ENCODE data around the gene LRRC52.
"Not testable (repeated sequence)": the region's sequence is repeated elsewhere in the genome, so short reads cannot be mapped to it uniquely, and the experiment has no call there.

Gene LRRC52

GRCh38 chr1:165565751-165566490, 22.1 kb downstream of the LRRC52 start:
- Histone ChIP-seq H3K4me1 (ENCODE audit: insufficient read depth, low read length) (peaks cover 2% of the 10 kb centered on the region; the same call in 1 of the 2 replicates), H3K27ac (ENCODE audit: low read length) (no peak overlapping the region), H3K27me3 (ENCODE audit: insufficient read depth, low read length) (peaks cover 25% of the 10 kb centered on the region), H3K9ac (ENCODE audit: low read depth, low read length) (no peak overlapping the region), H3K4me3 (ENCODE audit: low read length) (no peak overlapping the region), H3K36me3 (ENCODE audit: insufficient read depth, low read depth, low read length) (no peaks in the 10 kb centered on the region), H3K9me3 (ENCODE audit: insufficient read depth, low read depth, low read length) (no peaks in the 10 kb centered on the region)

GRCh38 chr1:165570078-165570477, 26.3 kb downstream of the LRRC52 start:
- no peaks in the 10 kb centered on the region for H3K27me3 ChIP-seq (ENCODE audit: insufficient read depth, low read length)
- no peak overlapping the region for H3K9ac ChIP-seq (ENCODE audit: low read depth, low read length)
- H3K9me3 ChIP-seq (ENCODE audit: insufficient read depth, low read depth, low read length): no peaks in the 10 kb centered on the region
- H3K4me3 ChIP-seq (ENCODE audit: low read length): no peak overlapping the region
- no peaks in the 10 kb centered on the region for H3K4me1 ChIP-seq (ENCODE audit: insufficient read depth, low read length)
- H3K36me3 ChIP-seq (ENCODE audit: insufficient read depth, low read depth, low read length): no peaks in the 10 kb centered on the region
- no peak overlapping the region for H3K27ac ChIP-seq (ENCODE audit: low read length)

- Histone ChIP-seq H3K36me3 (ENCODE audit: insufficient read depth, low read depth, low read length) (no peaks in the 10 kb centered on the region), H3K4me3 (ENCODE audit: low read length) (no peak overlapping the region), H3K9me3 (ENCODE audit: insufficient read depth, low read depth, low read length) (no peaks in the 10 kb centered on the region), H3K27me3 (ENCODE audit: insufficient read depth, low read length) (no peaks in the 10 kb centered on the region), H3K27ac (ENCODE audit: low read length) (no peak overlapping the region), H3K9ac (ENCODE audit: low read depth, low read length) (no peak overlapping the region), H3K4me1 (ENCODE audit: insufficient read depth, low read length) (no peaks in the 10 kb centered on the region)
Observed at GRCh38 chr1:165573787-165574186, 30.0 kb downstream of the LRRC52 start.

GRCh38 chr1:165574295-165574694, 30.5 kb downstream of the LRRC52 start:
- no peaks in the 10 kb centered on the region for H3K9me3 ChIP-seq (ENCODE audit: insufficient read depth, low read depth, low read length)
- no peaks in the 10 kb centered on the region for H3K36me3 ChIP-seq (ENCODE audit: insufficient read depth, low read depth, low read length)
- no peak overlapping the region for H3K9ac ChIP-seq (ENCODE audit: low read depth, low read length)
- H3K27ac ChIP-seq (ENCODE audit: low read length): no peak overlapping the region
- no peaks in the 10 kb centered on the region for H3K27me3 ChIP-seq (ENCODE audit: insufficient read depth, low read length)
- H3K4me3 ChIP-seq (ENCODE audit: low read length): no peak overlapping the region
- no peaks in the 10 kb centered on the region for H3K4me1 ChIP-seq (ENCODE audit: insufficient read depth, low read length)

- no peak overlapping the region for H3K9ac ChIP-seq (ENCODE audit: low read depth, low read length)
- H3K9me3 ChIP-seq (ENCODE audit: insufficient read depth, low read depth, low read length): no peaks in the 10 kb centered on the region
- H3K27me3 ChIP-seq (ENCODE audit: insufficient read depth, low read length): no peaks in the 10 kb centered on the region
- no peaks in the 10 kb centered on the region for H3K36me3 ChIP-seq (ENCODE audit: insufficient read depth, low read depth, low read length)
- no peaks in the 10 kb centered on the region for H3K4me1 ChIP-seq (ENCODE audit: insufficient read depth, low read length)
- no peak overlapping the region for H3K27ac ChIP-seq (ENCODE audit: low read length)
- no peak overlapping the region for H3K4me3 ChIP-seq (ENCODE audit: low read length)
Observed at GRCh38 chr1:165575468-165576099, 31.8 kb downstream of the LRRC52 start.

GRCh38 chr1:165576536-165576935, 32.7 kb downstream of the LRRC52 start:
- Histone ChIP-seq H3K4me1 (ENCODE audit: insufficient read depth, low read length) (no peaks in the 10 kb centered on the region), H3K9me3 (ENCODE audit: insufficient read depth, low read depth, low read length) (no peaks in the 10 kb centered on the region), H3K36me3 (ENCODE audit: insufficient read depth, low read depth, low read length) (no peaks in the 10 kb centered on the region), H3K27me3 (ENCODE audit: insufficient read depth, low read length) (no peaks in the 10 kb centered on the region), H3K9ac (ENCODE audit: low read depth, low read length) (no peak overlapping the region), H3K4me3 (ENCODE audit: low read length) (no peak overlapping the region), H3K27ac (ENCODE audit: low read length) (no peak overlapping the region)

GRCh38 chr1:165577707-165578106, 33.9 kb downstream of the LRRC52 start:
- no peaks in the 10 kb centered on the region for H3K9me3 ChIP-seq (ENCODE audit: insufficient read depth, low read depth, low read length)
- no peak overlapping the region for H3K27ac ChIP-seq (ENCODE audit: low read length)
- no peak overlapping the region for H3K9ac ChIP-seq (ENCODE audit: low read depth, low read length)
- H3K27me3 ChIP-seq (ENCODE audit: insufficient read depth, low read length): no peaks in the 10 kb centered on the region
- no peaks in the 10 kb centered on the region for H3K4me1 ChIP-seq (ENCODE audit: insufficient read depth, low read length)
- no peaks in the 10 kb centered on the region for H3K36me3 ChIP-seq (ENCODE audit: insufficient read depth, low read depth, low read length)
- H3K4me3 ChIP-seq (ENCODE audit: low read length): no peak overlapping the region

- H3K4me3 ChIP-seq (ENCODE audit: low read length): no peak overlapping the region
- no peaks in the 10 kb centered on the region for H3K9me3 ChIP-seq (ENCODE audit: insufficient read depth, low read depth, low read length)
- H3K27me3 ChIP-seq (ENCODE audit: insufficient read depth, low read length): no peaks in the 10 kb centered on the region
- no peak overlapping the region for H3K27ac ChIP-seq (ENCODE audit: low read length)
- no peaks in the 10 kb centered on the region for H3K36me3 ChIP-seq (ENCODE audit: insufficient read depth, low read depth, low read length)
- H3K4me1 ChIP-seq (ENCODE audit: insufficient read depth, low read length): peaks cover 2% of the 10 kb centered on the region
- H3K9ac ChIP-seq (ENCODE audit: low read depth, low read length): no peak overlapping the region
Observed at GRCh38 chr1:165580931-165581871, 37.4 kb downstream of the LRRC52 start.

- Histone ChIP-seq H3K4me1 (ENCODE audit: insufficient read depth, low read length) (peaks cover 5% of the 10 kb centered on the region), H3K27ac (ENCODE audit: low read length) (no peak overlapping the region), H3K27me3 (ENCODE audit: insufficient read depth, low read length) (no peaks in the 10 kb centered on the region), H3K36me3 (ENCODE audit: insufficient read depth, low read depth, low read length) (no peaks in the 10 kb centered on the region), H3K9me3 (ENCODE audit: insufficient read depth, low read depth, low read length) (no peaks in the 10 kb centered on the region), H3K4me3 (ENCODE audit: low read length) (no peak overlapping the region), H3K9ac (ENCODE audit: low read depth, low read length) (no peak overlapping the region)
Observed at GRCh38 chr1:165581926-165582325, 38.1 kb downstream of the LRRC52 start.

- Histone ChIP-seq H3K9ac (ENCODE audit: low read depth, low read length) (no peak overlapping the region), H3K36me3 (ENCODE audit: insufficient read depth, low read depth, low read length) (no peaks in the 10 kb centered on the region), H3K27me3 (ENCODE audit: insufficient read depth, low read length) (no peaks in the 10 kb centered on the region), H3K4me3 (ENCODE audit: low read length) (no peak overlapping the region), H3K9me3 (ENCODE audit: insufficient read depth, low read depth, low read length) (no peaks in the 10 kb centered on the region), H3K4me1 (ENCODE audit: insufficient read depth, low read length) (peaks cover 5% of the 10 kb centered on the region), H3K27ac (ENCODE audit: low read length) (no peak overlapping the region)
Observed at GRCh38 chr1:165586398-165586797, 42.6 kb downstream of the LRRC52 start.

- not testable (repeated sequence) for H3K4me1 ChIP-seq (ENCODE audit: insufficient read depth, low read length); H3K27ac ChIP-seq (ENCODE audit: low read length); H3K36me3 ChIP-seq (ENCODE audit: insufficient read depth, low read depth, low read length); H3K4me3 ChIP-seq (ENCODE audit: low read length); H3K9me3 ChIP-seq (ENCODE audit: insufficient read depth, low read depth, low read length); H3K9ac ChIP-seq (ENCODE audit: low read depth, low read length)
- H3K27me3 ChIP-seq (ENCODE audit: insufficient read depth, low read length): peaks cover 11% of the 10 kb centered on the region; the same call in 1 of the 2 replicates
Observed at GRCh38 chr1:165591391-165591790, 47.6 kb downstream of the LRRC52 start.

All from iPS-20b (cell line).